ENCODE measurements around the gene HOXB3.
"Not testable (repeated sequence)": the region's sequence is repeated elsewhere in the genome, so short reads cannot be mapped to it uniquely, and the experiment has no call there.

Gene HOXB3

DNA sequence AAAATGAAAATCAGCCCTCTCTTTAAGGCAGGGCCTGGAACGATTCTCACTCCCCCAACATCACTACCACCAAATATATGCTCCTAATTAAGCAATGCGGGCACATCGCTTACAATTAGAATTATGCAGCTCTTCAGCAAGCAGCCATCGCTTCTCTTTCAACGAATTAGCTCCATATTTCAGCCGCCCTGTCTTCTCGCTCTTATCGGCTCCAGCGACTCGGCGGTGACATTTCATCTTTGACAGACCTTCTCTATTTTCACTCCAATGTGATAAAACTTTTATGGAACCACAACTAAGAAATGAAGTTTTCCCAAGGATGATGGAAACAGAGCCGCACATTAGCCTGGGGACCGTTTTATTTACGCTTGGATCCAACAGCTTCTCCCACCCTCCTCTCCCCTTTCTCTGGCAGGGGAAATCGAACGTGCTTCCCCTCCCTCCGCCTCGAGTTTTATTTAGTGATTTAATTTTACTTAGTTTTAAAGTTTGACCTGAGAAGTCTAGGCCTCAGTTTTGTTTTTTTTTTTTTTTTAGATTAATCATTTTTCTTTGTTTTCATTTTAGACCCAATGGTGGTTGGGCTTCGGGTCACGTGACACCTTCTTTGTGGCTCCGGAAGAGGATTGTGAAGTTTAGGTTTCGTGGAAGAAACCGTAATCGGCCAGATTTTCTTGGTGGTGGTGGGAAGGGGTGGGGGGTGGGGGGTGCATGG, 42.1 kb downstream of the HOXB3 start:
- in situ Hi-C loops (cut with MboI; ENCODE audit: low sequenced_read_pairs) = no loop called here

DNA sequence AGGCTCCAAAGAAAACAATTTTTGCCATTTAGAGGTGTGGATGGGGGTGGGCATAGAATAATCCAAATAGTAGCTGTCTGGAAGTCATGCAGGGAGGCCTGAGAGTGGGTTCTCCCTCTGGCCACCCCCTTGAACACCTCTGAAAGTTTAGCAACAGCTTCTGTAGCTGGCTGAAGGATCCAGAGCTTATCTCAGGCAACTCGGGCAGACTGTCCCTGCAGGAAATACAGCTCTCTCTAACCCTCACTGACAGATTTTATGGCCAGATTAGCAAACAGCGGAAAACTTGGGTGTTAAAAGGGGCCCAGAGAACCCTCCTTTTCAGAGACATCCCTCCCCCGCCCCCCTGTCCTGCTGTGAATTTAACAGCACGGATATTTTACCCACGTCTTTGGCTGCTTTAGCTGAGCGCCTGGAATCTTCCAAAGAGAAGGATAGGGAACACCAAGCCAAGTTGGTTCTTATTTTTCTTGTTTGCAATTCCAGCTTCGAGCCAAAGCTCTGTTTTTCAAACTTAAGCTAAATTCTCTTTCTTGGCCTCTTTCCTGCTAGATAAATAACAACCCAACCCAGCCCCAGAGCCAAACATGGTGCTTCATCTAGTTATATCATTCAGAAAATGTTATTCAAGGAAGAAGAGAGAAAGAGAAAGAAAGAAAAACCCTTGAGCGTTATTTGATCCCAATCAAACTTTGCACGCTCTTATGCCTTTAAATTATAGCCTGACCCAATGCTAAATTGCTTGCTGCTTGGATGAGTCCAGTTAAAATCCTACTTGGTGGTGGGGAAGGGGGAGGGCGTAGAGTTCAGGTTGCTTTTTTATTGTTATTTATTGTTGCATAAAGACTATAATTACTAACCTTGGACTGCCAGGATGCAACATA, 42.9 kb downstream of the HOXB3 start:
- in situ Hi-C loops (cut with MboI; ENCODE audit: low sequenced_read_pairs) = no loop called here

DNA sequence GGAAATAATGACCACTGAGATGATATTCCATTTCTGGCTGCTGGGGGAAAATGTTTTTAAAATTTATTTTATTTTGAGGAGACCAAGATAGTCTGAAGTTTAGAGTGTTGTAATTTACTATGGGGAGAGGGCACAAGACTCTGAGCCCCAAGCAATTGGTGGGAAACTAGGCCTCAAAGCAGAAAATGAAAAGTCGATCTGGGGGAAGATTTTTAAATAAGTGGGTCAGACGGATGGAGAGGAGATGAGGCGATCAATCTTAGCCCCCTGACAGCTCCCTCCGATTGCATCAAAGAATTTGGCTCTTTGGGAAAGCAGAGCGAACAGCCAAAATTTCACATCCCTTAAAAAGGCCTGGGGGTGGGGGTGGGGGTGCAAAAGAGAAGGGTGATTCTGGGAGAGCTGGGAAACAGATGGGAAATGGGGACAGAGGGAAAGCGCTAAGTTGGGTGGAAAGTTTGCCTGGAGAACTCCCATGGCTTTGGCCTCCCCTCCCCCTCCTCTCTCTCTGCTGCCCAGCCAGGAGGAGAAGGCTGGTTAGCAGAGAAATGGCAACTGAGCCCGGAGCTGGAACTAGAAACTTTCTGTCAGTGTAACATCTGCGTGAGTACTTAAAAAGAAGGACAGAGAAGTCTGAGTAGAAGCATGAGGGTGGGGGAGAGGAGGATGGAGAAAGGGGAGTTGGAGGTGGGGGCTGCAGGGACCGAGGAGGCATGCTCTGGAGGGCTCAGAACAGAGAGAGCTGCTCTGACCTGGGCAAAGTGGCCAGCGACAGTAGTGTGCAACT, 43.7 kb downstream of the HOXB3 start:
- in situ Hi-C loops (cut with MboI; ENCODE audit: low sequenced_read_pairs) = no loop called here

DNA sequence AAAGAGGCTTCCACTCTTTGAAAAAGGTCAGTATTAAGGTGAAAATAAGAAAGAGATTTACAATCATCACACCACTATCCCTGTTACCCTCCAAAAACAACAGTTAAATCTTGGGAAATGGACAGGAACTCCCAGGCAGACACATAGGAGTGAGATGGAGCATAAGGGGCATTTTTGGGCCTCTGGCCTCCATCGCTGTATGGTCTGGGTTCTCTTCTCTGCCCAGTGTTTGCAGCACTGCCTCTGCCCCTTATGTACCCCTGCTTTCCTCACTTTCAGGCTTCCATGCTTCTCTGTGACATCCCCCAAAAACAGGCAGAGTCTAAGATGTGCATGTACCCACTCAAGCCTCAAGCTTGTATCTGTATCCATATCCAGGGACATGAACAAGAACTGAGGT, 44.5 kb downstream of the HOXB3 start:
- in situ Hi-C loops (cut with MboI; ENCODE audit: low sequenced_read_pairs) = no loop called here

DNA sequence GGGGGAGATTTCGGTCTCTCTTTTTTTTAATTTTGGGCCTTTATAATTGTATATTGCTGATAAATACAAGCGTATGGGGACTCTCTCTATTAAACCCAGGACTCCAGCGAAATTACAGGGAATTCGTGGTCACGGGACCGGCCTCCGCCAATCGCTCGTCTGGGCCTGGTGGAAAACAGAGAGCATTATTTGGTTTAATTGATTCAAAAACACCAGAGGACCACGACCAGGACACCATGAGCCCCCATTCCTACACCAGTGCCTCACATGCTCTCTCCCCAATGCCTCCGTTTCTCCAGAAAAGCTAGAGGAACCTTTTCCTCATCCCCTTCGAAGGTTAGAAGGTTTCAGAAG, 45.0 kb downstream of the HOXB3 start, which contains the start of gene HOXB2:
Gene HOXB2, minus strand, starts transcription at position 88 of the 354 bp plus-strand sequence. CDS start 198 bp downstream, outside the sequence.
- in situ Hi-C loops (cut with MboI; ENCODE audit: low sequenced_read_pairs) = no loop called here

DNA sequence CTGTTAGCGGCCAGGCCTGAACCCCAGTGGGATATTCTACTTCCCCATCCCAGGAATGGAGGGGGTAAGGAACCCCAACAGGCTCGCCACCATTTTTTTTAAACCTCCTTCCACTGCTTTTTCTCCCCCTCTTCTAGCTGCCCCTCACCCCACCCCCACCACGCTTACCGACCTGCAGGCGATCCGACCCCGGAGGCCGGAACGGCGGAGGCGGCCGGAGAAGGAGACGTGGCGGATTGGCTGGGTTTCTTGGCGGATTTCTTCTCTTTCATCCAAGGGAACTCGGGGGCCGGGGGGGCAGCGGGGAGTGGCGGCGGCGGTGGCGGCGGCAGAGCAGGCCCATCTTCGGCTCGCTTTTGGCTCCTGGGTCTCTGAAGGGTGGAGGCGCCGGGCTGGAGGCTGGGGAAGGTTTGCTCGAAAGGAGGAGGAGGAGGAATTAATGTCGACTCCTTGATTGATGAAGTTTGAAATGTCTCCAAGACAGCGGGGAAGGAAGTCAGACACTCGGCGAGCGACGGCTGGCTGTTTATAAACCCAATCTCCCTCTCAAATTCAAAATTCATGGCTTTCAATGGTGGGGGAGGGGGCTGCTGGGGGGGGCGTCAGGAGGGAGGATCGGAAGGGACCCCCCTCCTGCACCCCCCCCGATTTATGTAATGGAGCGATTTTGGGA, 45.6 kb downstream of the HOXB3 start:
- in situ Hi-C loops (cut with MboI; ENCODE audit: low sequenced_read_pairs) = no loop called here

DNA sequence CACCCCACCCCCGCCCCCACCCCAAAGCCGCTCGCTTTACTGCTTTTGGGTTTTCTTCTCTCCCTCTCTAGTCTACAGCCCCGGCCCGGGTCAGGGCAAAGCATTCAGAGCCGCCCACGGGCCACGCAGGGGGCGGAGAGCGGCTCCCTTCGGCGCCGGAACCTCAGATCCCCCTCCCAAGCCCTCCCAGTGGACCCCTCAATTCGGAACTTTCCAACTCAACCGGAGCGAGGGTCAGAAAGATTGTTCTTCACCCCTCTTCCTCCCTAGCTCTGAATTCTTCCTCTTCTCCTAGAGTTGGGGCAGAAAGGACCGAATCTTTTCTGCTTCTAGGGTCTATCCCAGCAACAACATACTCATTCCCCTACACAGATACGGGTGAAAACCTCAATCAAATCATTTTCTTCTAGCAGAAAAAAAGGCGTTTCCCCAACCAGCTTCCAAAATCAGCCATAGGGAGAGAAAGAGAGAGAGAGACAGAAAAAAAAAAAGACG, 46.1 kb downstream of the HOXB3 start:
- in situ Hi-C loops (cut with MboI; ENCODE audit: low sequenced_read_pairs) = no loop called here

DNA sequence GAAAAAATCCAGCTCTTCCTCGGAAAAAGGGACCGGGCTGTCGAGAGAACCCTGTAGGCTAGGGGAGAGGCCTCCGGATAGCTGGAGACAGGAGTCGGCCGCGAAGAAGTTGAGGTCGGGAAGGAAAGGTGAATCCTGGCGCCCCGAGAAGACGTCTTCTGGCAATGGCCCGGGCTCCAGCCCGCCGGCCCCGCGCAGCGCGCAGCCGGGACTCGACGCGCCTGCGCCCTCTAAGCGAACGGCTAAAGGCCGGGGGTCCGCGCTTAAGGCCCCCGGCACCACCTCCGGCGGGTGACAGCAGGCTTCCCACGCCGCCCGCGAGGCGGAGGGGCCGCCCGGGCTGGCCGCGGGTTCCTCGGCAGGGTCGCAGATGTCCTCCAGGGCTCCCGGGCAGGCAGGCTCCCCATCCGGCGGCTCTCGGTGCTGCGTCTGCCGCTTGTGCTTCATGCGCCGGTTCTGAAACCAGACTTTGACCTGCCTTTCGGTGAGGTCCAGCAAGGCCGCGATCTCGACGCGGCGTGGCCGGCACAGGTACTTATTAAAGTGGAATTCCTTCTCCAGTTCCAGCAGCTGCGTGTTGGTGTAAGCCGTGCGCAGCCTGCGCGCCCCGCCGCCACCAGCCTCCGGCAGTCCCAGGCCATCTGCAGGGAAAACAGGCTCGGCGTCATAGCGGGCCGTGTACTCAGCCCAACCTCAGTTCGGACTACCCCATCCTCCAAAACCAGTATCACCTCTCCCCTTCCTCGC, 46.8 kb downstream of the HOXB3 start:
- in situ Hi-C loops (cut with MboI; ENCODE audit: low sequenced_read_pairs) = no loop called here

DNA sequence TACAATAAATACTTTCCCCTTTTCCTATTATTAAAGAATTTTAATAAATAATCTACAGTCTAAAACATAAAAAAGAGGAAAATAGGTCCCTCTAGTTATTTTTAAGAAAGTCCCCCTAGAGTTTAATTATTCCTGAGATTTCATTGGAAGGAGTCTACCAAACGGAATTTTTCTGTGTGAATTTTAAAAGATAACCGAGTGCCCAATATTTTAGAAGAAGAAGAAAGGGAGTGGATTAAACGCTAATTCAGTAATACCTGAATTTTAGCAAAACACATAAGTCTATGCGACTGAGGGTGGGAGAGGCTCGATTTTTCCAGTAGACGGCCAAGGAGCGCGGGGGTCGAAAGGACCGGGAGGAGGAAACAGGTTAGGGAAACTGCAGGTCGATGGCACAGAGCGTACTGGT, 47.3 kb downstream of the HOXB3 start:
- in situ Hi-C loops (cut with MboI; ENCODE audit: low sequenced_read_pairs) = no loop called here

DNA sequence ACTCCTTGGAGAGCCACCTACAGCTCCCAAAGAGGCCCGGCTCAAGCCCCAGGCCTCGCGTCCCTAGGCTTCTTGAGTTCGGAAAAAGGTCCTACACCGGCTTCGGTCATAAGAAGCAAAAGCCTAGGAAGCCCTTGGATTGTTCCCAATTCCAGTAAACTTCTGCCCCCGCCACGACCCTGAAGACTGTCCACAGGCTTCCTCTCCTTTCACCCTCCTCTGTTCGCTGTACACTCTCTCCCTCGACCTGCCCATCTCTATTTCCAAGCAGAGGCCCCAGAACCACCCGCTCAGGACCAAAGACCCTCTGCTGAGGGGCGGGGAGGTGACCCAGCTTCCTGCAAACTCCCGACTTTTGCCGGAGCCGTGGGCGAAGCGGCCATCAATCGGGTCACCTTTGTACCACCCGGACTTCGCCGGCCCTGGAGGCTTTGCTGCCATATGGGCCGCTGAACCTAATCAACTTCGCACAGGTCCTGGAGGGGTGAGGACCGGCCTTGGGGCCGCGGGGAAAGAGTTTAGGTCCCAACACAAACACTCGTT, 47.9 kb downstream of the HOXB3 start:
- in situ Hi-C loops (cut with MboI; ENCODE audit: low sequenced_read_pairs) = no loop called here

DNA sequence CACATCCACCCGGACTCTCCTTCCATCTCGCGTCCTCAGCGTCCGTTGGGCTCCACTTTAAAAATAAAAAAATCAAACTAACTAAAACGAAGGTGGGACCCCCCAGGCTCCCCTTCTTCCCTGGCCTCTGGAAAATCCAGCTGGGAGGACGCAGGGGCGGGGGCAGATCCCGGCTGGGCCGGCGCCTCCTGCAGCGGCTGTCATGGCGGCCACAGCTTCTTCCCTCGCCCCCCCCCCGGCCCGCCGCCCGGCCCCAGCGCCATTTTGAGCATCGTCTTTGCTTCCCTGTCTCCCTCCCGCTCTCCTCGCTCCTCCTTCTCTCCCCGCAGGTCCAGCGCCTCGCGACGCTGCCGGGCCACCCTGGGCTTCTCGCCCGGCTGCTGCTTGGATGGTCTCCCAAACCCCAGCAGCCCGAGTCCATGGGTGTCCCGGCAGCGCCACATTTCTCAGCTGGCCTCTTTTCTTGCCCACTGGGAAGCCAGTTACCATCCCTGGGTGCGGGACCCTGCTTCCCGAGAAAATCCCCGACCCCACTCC, 48.4 kb downstream of the HOXB3 start:
- in situ Hi-C loops (cut with MboI; ENCODE audit: low sequenced_read_pairs) = no loop called here

DNA sequence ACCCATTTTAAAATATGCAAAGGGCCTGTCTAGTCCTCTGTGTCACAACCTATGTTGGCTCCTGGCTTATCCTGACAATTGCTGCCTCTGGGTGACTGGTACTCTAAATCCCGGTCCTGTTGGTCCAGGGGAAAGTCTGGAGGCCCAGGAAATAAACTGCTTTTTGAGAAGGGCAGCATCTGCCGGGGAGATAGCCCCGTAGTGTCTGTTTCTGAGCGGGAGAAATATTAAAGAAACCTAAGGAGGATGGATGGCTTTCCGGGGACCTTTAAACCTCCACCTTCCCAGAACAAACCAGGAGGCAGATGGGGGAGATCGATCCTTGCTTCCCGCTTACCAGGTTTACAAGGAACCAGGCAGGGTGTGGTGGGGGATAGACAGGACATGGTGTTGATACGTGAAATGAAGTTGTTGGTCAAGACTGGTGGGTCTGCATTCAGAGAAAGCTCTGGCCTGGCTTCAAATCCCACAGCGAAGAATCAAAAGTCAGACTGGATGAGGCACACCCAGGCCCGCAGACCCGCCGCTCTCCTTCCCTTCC, 48.9 kb downstream of the HOXB3 start:
- in situ Hi-C loops (cut with MboI; ENCODE audit: low sequenced_read_pairs) = no loop called here

DNA sequence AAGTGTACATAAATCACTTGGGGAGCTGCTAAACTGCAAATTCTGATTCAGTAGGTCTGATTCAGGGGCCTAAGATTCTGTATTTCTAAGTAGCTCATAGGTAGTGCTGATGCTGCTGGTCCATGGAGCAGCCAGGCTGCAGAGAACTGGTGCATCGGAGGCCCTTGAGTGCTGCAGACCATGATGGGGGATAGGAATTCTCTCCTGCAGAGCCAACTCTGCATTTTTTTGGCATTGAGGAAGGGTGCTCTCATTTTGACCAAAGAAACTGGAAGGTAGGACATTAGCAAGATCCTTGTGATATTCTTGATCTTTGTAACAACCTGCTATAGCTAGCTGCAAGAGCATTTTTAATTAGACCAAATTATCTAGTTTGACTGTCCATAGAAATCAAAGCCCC, 49.8 kb downstream of the HOXB3 start:
- in situ Hi-C loops (cut with MboI; ENCODE audit: low sequenced_read_pairs) = no loop called here

DNA sequence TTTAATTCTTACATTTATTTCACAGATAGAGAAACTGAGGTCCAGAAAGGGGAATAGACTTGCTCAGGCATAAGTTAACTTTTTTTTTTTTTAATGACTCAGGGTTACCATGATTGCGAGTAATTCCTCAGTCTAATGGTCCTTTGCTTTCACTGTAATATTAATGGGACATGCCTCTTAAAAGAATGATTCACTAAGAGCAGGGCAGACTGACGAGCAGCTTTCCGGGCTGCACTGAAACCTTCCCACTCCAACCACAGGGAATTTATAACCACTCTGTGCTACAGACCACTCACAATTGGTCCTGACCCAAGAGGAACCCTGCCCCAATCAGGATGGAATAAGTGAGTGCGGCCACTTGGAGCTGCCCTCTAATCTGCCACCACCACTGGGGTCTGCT, 50.9 kb downstream of the HOXB3 start:
- in situ Hi-C loops (cut with MboI; ENCODE audit: low sequenced_read_pairs) = no loop called here

DNA sequence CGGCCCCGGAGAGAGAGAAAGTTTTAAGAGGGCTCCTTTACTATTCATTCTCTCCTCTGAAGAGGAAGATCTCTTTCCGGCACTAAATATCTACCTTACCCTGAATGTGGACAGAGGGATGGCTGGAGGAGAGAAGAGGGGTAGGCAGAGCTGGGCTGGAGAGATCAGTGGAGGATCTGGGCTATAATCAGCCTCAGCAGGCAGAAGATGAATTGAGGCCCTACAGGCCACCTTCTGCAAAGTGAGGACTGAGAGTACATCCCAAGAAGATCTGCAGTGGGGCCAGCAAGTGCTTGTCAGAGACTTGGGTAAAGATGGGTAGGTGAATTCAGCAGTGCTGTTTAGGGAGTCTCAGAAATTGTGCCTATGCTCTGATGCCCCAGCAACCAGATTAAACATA, 52.7 kb downstream of the HOXB3 start:
- in situ Hi-C loops (cut with MboI; ENCODE audit: low sequenced_read_pairs) = no loop called here

DNA sequence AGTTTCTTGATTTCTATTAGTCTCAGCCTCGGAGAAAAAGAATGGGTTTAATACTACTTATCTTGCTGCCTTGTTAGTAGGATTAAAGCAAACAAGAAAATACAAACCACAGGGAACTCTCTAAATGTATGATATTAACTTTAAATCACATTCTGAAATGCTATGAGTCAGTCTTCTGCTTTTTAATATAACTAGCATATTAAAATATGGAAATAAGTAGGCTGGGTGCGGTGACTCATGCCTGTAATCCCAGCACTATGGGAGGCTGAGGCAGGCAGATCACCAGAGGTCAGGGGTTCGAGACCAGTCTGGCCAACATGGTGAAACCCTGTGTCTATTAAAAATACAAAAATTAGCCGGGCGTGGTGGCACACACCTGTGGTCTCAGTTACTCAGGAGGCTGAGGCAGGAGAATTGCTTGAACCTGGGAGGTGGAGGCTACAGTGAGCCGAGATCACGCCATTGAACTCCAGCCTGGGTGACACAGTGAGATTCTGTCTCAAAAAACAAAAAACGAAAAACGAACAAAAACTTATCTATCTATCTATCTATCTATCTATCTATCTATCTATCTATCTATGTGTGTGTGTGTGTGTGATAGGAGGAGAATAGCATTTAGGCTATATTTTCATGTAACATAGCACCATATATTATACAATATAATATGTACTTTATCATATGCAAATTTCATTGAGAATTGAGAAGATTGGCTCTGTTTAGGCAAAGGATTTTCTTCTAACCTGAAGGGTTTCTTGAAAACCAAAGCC, 54.1 kb downstream of the HOXB3 start:
- in situ Hi-C loops (cut with MboI; ENCODE audit: low sequenced_read_pairs) = not testable (repeated sequence)

DNA sequence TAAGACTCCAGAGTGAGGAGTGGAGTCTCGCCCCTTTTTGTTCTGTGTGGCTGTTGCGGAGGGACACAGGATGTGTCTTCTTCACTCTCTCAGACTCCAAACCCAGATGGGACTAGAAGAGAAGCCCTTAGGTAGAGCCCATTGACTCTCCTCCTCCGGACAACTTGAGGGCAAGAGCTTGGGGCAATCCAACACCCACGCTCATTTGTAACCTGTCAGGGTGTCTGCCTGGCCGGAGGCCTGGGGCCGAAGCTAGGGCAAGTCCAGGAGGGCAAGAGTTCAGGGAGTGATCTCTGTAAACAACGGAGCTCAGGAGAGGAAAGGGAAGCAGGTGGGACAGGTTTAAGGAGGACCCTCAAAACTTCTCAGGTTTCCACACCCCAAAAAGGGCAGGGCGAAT, 57.8 kb downstream of the HOXB3 start:
- in situ Hi-C loops (cut with MboI; ENCODE audit: low sequenced_read_pairs) = no loop called here

DNA sequence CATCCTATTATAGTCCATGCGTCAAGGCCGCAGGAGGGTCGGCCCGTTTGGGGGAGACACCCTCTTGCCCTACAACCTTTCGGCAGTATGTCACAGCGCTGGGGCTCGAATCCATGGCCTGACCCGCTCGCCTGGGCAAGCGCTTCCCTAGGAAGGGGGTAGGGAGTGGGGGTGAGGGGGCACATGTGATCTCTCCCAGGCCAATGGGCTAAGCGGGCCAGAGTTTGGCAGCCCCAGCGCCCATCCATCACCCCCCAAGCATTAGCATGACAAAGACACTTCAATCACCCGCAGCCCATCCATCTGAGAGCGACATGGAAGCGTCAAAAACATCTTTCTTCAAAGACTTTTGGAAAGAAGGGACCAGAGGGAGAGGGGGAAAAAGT, 59.2 kb downstream of the HOXB3 start, which contains the start of gene HOXB1:
Gene HOXB1, minus strand, starts transcription at position 125 of the 386 bp plus-strand sequence. Its CDS starts 107 bp downstream, at position 18.
- in situ Hi-C loops (cut with MboI; ENCODE audit: low sequenced_read_pairs) = no loop called here

All from HL-60/S4 (cell line).